ENCODE measurements around the gene DUSP22. TPM values are rescaled to one million over a fixed set of nuclear protein-coding genes. Genes with fewer than 3 reads are reported as not detected.

DUSP22 gene
- total RNA-seq, 1 experiment from 2014 or later, result 34.8 TPM

GRCh38 chr6:254016-254415, 38.3 kb upstream of the DUSP22 start:
- TF ChIP-seq TCF7L2 (IDR thresholded peaks at IDR 0.05; ENCODE audit: low read depth, low read length) (no peak), POLR2AphosphoS5 (IDR thresholded peaks at IDR 0.05; ENCODE audit: low read depth, low read length) (no peak), SIN3A (IDR thresholded peaks at IDR 0.05; ENCODE audit: borderline replicate concordance, insufficient read depth, low read depth, low read length) (no peak)
- BruUV-seq (replicated peaks), result no TSS peak
- CTCF ChIA-PET, result no interaction called here

DNA sequence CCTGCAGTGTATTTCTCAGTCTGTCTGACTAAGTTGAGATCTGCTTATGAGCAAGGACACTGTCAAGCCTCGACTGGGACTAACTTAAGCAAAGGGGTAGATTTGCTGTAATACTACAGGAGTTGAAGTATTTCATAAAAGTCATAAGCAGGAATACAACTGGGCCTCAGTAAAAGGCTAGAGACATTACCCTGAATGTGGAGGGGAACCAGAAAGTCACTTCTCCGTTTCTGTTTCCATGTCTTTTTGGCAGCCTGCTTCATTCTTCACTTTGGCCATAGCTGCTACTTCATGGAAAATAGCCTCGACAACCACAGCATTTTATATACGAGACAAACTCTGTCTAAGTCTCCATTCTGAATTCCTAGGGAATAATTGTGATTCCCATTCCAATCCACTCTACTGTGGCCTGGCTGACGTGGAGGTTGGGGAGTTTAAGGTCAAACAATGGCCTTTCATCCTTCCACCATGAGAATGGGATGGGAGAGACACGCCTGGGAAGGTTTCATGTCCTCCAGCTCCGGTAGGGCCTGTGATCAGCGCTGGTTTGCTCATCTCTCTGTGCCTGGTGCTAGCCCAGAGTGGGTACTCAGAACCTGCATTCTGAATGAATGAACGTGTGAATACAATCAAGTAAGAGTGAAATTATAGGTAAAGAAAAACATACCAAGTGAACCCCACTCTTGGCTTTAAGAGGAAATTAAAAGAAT, 37.1 kb upstream of the DUSP22 start:
- Histone ChIP-seq H3K4me1 (ENCODE audit: control insufficient read depth, insufficient read depth, low read length) (no peaks in the 10 kb centered on the region), H3K27ac (ENCODE audit: low read length) (no peak overlapping the region), H3K36me3 (ENCODE audit: control insufficient read depth, insufficient read depth, low read length) (no peaks in the 10 kb centered on the region), H3K4me3 (ENCODE audit: low read depth in 2 of 2, low read length in 2 of 2) (no peak overlapping the region), H3K9me3 (ENCODE audit: control insufficient read depth, insufficient read depth, low read depth, low read length) (no peaks in the 10 kb centered on the region), H3K27me3 (ENCODE audit: control insufficient read depth, insufficient read depth, low read length) (peaks cover 14% of the 10 kb centered on the region)
- no peak for ATAC-seq
- in situ Hi-C loops (cut with HindIII; ENCODE audit: low pct_unique_long_range_greater_than_20kb, low sequenced_read_pairs) (no loop called here), intact Hi-C loops (cut with micrococcal nuclease; ENCODE audit: unreplicated experiment) (no loop called here)
- ChIA-PET CTCF (no interaction called here), POLR2A (no interaction called here)
- no peak for TF ChIP-seq CTCF (IDR thresholded peaks at IDR 0.05)
- TF ChIP-seq SIN3A (IDR thresholded peaks at IDR 0.05; ENCODE audit: borderline replicate concordance, insufficient read depth, low read depth, low read length), result no peak
- no peak for TF ChIP-seq REST (IDR thresholded peaks at IDR 0.05; ENCODE audit: insufficient read depth in 1 of 2, low read depth in 2 of 2, low read length in 1 of 2)
- no peak for TF ChIP-seq POLR2AphosphoS5 (IDR thresholded peaks at IDR 0.05; ENCODE audit: low read depth, low read length)
- TF ChIP-seq TCF7L2 (IDR thresholded peaks at IDR 0.05; ENCODE audit: low read depth, low read length), result no peak
- no TSS peak for BruUV-seq (replicated peaks)
- no peak for DNase-seq (ENCODE audit: low read depth, low spot score)

More at GRCh38 chr6:254016-254415, 38.3 kb upstream of the DUSP22 start:
- DNase-seq (ENCODE audit: low read depth, low spot score) (no peak), ATAC-seq (no peak)
- Histone ChIP-seq H3K27ac (ENCODE audit: low read length) (no peak overlapping the region), H3K36me3 (ENCODE audit: control insufficient read depth, insufficient read depth, low read length) (no peaks in the 10 kb centered on the region), H3K4me1 (ENCODE audit: control insufficient read depth, insufficient read depth, low read length) (no peaks in the 10 kb centered on the region), H3K27me3 (ENCODE audit: control insufficient read depth, insufficient read depth, low read length) (peaks cover 14% of the 10 kb centered on the region), H3K9me3 (ENCODE audit: control insufficient read depth, insufficient read depth, low read depth, low read length) (no peaks in the 10 kb centered on the region), H3K4me3 (ENCODE audit: low read depth in 2 of 2, low read length in 2 of 2) (no peak overlapping the region)
- in situ Hi-C loops (cut with HindIII; ENCODE audit: low pct_unique_long_range_greater_than_20kb, low sequenced_read_pairs) (no loop called here), intact Hi-C loops (cut with micrococcal nuclease; ENCODE audit: unreplicated experiment) (no loop called here)
- POLR2A ChIA-PET, result no interaction called here

DNA sequence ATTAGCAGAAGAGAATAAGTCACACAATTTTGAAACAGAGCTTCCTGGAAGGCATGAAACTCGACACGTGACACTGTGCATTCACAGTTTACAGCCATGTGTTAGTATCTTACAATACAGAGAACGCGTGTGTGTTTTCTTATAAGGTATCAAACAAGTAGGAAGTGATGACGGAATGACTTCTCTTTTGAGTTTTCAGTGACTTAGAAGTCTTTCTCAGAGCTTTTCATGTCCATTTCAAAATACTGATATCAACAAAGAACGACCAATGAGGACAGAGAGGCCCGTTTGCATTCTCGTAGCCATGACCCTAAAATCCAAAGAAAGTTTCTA, 36.6 kb upstream of the DUSP22 start:
- ATAC-seq (no peak), DNase-seq (ENCODE audit: low read depth, low spot score) (no peak)
- CTCF ChIA-PET, result no interaction called here
- Histone ChIP-seq H3K4me1 (ENCODE audit: control insufficient read depth, insufficient read depth, low read length) (no peaks in the 10 kb centered on the region), H3K9me3 (ENCODE audit: control insufficient read depth, insufficient read depth, low read depth, low read length) (no peaks in the 10 kb centered on the region), H3K36me3 (ENCODE audit: control insufficient read depth, insufficient read depth, low read length) (no peaks in the 10 kb centered on the region), H3K27ac (ENCODE audit: low read length) (no peak overlapping the region), H3K27me3 (ENCODE audit: control insufficient read depth, insufficient read depth, low read length) (peaks cover 14% of the 10 kb centered on the region), H3K4me3 (ENCODE audit: low read depth in 2 of 2, low read length in 2 of 2) (no peak overlapping the region)
- intact Hi-C loops (cut with micrococcal nuclease; ENCODE audit: unreplicated experiment) (no loop called here), in situ Hi-C loops (cut with HindIII; ENCODE audit: low pct_unique_long_range_greater_than_20kb, low sequenced_read_pairs) (no loop called here)
- BruUV-seq (replicated peaks), result no TSS peak
- TF ChIP-seq CTCF (IDR thresholded peaks at IDR 0.05), result no peak
- TF ChIP-seq REST (IDR thresholded peaks at IDR 0.05; ENCODE audit: insufficient read depth in 1 of 2, low read depth in 2 of 2, low read length in 1 of 2), result no peak
- TF ChIP-seq POLR2AphosphoS5 (IDR thresholded peaks at IDR 0.05; ENCODE audit: low read depth, low read length), result no peak
- TF ChIP-seq TCF7L2 (IDR thresholded peaks at IDR 0.05; ENCODE audit: low read depth, low read length), result no peak
- TF ChIP-seq SIN3A (IDR thresholded peaks at IDR 0.05; ENCODE audit: borderline replicate concordance, insufficient read depth, low read depth, low read length), result no peak
- POLR2A ChIA-PET, result no interaction called here
